ENCODE measurements around the gene ABCG1. TPM values are rescaled to one million over a fixed set of nuclear protein-coding genes. Genes with fewer than 3 reads are reported as not detected.

Gene ABCG1
- total and polyA plus RNA-seq, 2 experiments from 2014 or later, result 1.3 to 4.4 TPM

DNA sequence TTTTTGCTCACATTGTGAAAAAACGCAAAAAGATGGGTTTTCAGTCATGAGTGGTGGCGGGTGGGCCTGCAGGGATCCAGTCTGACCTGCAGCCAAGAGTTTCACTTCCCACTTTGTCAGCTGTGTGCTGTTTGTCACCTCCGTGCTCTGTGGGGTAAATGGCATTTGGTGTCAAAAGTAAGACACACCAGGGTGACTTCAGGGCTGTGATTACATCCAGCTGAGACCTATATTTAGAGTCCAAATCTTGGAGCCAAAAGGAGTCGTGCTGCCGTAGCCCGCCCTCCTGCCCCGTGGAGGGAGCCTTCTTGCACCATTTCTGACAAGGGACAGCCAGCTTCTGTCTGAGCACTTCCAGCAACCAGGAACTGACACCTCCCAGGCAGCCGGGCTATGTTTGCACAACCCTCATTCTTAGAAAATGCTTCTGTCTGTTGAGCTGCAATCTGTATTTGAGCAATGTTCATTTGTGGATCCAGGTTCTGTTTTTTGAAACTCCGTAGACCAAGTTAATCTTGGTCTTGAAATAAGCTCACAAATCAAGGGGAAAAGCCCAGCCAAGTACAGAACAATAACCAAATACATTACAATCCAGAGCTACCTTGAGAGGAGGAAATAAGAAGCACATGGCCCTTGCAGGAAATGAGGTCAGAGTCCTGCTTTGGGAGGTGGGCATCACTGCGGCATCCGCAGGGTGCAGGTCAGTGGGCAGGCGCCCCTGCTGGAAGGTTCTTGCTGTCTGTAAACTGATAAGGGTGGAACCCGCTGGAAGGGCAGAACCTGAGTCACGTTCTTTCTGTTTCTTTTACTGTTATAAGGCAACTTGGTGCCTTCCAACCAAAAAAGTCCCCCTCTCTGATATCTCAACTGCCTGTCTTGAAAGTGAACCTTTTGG lies 14.4 kb downstream of the ABCG1 start:
- Histone ChIP-seq H3K9me2 (ENCODE audit: insufficient read depth) (no peaks in the 10 kb centered on the region; the same call in 1 of the 2 replicates), H3K79me2 (replicated peaks; ENCODE audit: insufficient read depth) (no peaks in the 10 kb centered on the region; the same call in 1 of the 2 replicates), H3K27me3 (ENCODE audit: insufficient read depth) (peaks cover 31% of the 10 kb centered on the region), H2AFZ (no peak overlapping the region), H3K27ac (ENCODE audit: low read depth) (no peak overlapping the region), H3K36me3 (ENCODE audit: insufficient read depth) (no peaks in the 10 kb centered on the region), H3F3A (replicated peaks; ENCODE audit: low read depth) (0 out of 2 replicates have a peak, but pooled peaks cover 7% of the 10 kb centered on the region), H3K4me3 (peak overlapping the region; percentile 65; the same call in 1 of the 2 replicates), H3K4me1 (ENCODE audit: insufficient read depth) (peaks cover 19% of the 10 kb centered on the region), H4K20me1 (replicated peaks; ENCODE audit: insufficient read depth) (0 out of 2 replicates have a peak, but pooled peaks cover 5% of the 10 kb centered on the region), H3K4me2 (peak overlapping the region; percentile 90; the same call in 1 of the 2 replicates)
- Mint-ChIP-seq H3K9me3 (no peaks in the 10 kb centered on the region), H3K27ac (no peak overlapping the region), H3K36me3 (ENCODE audit: low read depth) (no peaks in the 10 kb centered on the region), H3K4me3 (peak overlapping the region; percentile 24; the same call in 1 of the 3 replicates), H3K4me1 (peaks cover 46% of the 10 kb centered on the region), H3K27me3 (ENCODE audit: insufficient read depth, low read depth, poor library complexity) (peaks cover 23% of the 10 kb centered on the region)
- DNase-seq (ENCODE audit: low spot score) (peak; percentile 49), ATAC-seq (peak; percentile 7; the same call in 2 of the 3 replicates)
- TF ChIP-seq, protein P1, sequence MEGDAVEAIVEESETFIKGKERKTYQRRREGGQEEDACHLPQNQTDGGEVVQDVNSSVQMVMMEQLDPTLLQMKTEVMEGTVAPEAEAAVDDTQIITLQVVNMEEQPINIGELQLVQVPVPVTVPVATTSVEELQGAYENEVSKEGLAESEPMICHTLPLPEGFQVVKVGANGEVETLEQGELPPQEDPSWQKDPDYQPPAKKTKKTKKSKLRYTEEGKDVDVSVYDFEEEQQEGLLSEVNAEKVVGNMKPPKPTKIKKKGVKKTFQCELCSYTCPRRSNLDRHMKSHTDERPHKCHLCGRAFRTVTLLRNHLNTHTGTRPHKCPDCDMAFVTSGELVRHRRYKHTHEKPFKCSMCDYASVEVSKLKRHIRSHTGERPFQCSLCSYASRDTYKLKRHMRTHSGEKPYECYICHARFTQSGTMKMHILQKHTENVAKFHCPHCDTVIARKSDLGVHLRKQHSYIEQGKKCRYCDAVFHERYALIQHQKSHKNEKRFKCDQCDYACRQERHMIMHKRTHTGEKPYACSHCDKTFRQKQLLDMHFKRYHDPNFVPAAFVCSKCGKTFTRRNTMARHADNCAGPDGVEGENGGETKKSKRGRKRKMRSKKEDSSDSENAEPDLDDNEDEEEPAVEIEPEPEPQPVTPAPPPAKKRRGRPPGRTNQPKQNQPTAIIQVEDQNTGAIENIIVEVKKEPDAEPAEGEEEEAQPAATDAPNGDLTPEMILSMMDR (conservative IDR thresholded peaks at IDR 0.05; ENCODE audit: low read depth in 2 of 2), result peak; percentile 30 to 34; a peak in 2 of 4 replicates
- TF ChIP-seq EZH2 (IDR thresholded peaks at IDR 0.05; ENCODE audit: low read depth, unreplicated experiment) (no peak), CREB1 (CRISPR knock-in tag; IDR thresholded peaks at IDR 0.05; ENCODE audit: low read depth) (peak; percentile 47; the same call in 1 of the 2 replicates)

DNA sequence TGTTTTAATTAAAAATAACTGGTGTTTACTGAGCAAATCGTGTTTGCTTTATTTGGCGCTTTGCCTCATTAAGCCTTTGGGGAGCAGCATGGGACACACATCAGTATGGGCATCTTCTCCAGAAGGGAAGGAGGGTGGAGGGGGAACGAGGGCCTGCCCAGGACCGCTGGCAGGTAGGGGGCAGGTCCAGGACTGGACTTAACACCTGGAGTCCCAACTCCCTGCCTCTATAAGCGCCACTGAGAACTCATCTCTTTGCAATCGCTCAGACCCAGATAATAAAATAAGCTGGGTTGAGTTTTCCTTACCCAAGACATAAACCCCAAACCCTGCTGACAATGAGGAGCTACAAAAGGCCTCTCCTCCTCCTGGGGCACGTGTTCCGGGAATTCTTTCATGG lies 15.1 kb downstream of the ABCG1 start:
- Mint-ChIP-seq H3K4me3 (peak overlapping the region; percentile 60; the same call in 2 of the 3 replicates), H3K27me3 (ENCODE audit: insufficient read depth, low read depth, poor library complexity) (peaks cover 23% of the 10 kb centered on the region), H3K36me3 (ENCODE audit: low read depth) (no peaks in the 10 kb centered on the region), H3K27ac (no peak overlapping the region), H3K4me1 (peaks cover 46% of the 10 kb centered on the region), H3K9me3 (no peaks in the 10 kb centered on the region)
- Histone ChIP-seq H3K27ac (ENCODE audit: low read depth) (no peak overlapping the region), H3K79me2 (replicated peaks; ENCODE audit: insufficient read depth) (no peaks in the 10 kb centered on the region; the same call in 1 of the 2 replicates), H2AFZ (peak overlapping the region; percentile 91; the same call in 1 of the 2 replicates), H3K9me2 (ENCODE audit: insufficient read depth) (no peaks in the 10 kb centered on the region; the same call in 1 of the 2 replicates), H3K4me3 (peak overlapping the region; percentile 65), H3K36me3 (ENCODE audit: insufficient read depth) (no peaks in the 10 kb centered on the region), H3K4me1 (ENCODE audit: insufficient read depth) (peaks cover 19% of the 10 kb centered on the region), H3F3A (replicated peaks; ENCODE audit: low read depth) (0 out of 2 replicates have a peak, but pooled peaks cover 7% of the 10 kb centered on the region), H3K4me2 (peak overlapping the region; percentile 90), H3K27me3 (ENCODE audit: insufficient read depth) (peaks cover 31% of the 10 kb centered on the region), H4K20me1 (replicated peaks; ENCODE audit: insufficient read depth) (0 out of 2 replicates have a peak, but pooled peaks cover 5% of the 10 kb centered on the region)
- DNase-seq (ENCODE audit: low spot score) (peak; percentile 48), ATAC-seq (peak; percentile 13)
- TF ChIP-seq ZNF331 (CRISPR knock-in tag; IDR thresholded peaks at IDR 0.05; ENCODE audit: low read depth), result no peak
- TF ChIP-seq JUNB (IDR thresholded peaks at IDR 0.05; ENCODE audit: unreplicated experiment), result no peak
- TF ChIP-seq EZH2 (IDR thresholded peaks at IDR 0.05; ENCODE audit: low read depth, unreplicated experiment), result no peak
- TF ChIP-seq EZH2phosphoT487 (IDR thresholded peaks at IDR 0.05; ENCODE audit: unreplicated experiment), result no peak
- TF ChIP-seq, protein P2, sequence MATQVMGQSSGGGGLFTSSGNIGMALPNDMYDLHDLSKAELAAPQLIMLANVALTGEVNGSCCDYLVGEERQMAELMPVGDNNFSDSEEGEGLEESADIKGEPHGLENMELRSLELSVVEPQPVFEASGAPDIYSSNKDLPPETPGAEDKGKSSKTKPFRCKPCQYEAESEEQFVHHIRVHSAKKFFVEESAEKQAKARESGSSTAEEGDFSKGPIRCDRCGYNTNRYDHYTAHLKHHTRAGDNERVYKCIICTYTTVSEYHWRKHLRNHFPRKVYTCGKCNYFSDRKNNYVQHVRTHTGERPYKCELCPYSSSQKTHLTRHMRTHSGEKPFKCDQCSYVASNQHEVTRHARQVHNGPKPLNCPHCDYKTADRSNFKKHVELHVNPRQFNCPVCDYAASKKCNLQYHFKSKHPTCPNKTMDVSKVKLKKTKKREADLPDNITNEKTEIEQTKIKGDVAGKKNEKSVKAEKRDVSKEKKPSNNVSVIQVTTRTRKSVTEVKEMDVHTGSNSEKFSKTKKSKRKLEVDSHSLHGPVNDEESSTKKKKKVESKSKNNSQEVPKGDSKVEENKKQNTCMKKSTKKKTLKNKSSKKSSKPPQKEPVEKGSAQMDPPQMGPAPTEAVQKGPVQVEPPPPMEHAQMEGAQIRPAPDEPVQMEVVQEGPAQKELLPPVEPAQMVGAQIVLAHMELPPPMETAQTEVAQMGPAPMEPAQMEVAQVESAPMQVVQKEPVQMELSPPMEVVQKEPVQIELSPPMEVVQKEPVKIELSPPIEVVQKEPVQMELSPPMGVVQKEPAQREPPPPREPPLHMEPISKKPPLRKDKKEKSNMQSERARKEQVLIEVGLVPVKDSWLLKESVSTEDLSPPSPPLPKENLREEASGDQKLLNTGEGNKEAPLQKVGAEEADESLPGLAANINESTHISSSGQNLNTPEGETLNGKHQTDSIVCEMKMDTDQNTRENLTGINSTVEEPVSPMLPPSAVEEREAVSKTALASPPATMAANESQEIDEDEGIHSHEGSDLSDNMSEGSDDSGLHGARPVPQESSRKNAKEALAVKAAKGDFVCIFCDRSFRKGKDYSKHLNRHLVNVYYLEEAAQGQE (IDR thresholded peaks at IDR 0.05; ENCODE audit: unreplicated experiment), result no peak
- no peak for TF ChIP-seq ZNF114 (CRISPR knock-in tag; IDR thresholded peaks at IDR 0.05)
- no peak for TF ChIP-seq POLR2AphosphoS5 (IDR thresholded peaks at IDR 0.05; ENCODE audit: low read depth)
- TF ChIP-seq, protein P1 (conservative IDR thresholded peaks at IDR 0.05; ENCODE audit: low read depth in 2 of 2), result no peak
- TF ChIP-seq, protein P3, sequence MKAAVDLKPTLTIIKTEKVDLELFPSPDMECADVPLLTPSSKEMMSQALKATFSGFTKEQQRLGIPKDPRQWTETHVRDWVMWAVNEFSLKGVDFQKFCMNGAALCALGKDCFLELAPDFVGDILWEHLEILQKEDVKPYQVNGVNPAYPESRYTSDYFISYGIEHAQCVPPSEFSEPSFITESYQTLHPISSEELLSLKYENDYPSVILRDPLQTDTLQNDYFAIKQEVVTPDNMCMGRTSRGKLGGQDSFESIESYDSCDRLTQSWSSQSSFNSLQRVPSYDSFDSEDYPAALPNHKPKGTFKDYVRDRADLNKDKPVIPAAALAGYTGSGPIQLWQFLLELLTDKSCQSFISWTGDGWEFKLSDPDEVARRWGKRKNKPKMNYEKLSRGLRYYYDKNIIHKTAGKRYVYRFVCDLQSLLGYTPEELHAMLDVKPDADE (IDR thresholded peaks at IDR 0.05), result no peak
- no peak for TF ChIP-seq NANOG (IDR thresholded peaks at IDR 0.05; ENCODE audit: borderline replicate concordance)

All from GM23338 (cell line).